NCI-H146 (cell line): ENCODE results near the gene CAVIN1.
"Not testable (repeated sequence)": the region's sequence is repeated elsewhere in the genome, so short reads cannot be mapped to it uniquely, and the experiment has no call there.

Experiments
- DNase-seq: peaks from one replicate; lab custom pipeline; 2025; lab: John Stamatoyannopoulos, UW

CAVIN1 gene

GRCh38 chr17:42378959-42379594, 44.0 kb downstream of the CAVIN1 start:
- no peak for DNase-seq

GRCh38 chr17:42378359-42378958, 44.6 kb downstream of the CAVIN1 start:
- DNase-seq = no peak

GRCh38 chr17:42373896-42374295, 49.2 kb downstream of the CAVIN1 start:
- no peak for DNase-seq

- no peak for DNase-seq
Observed at GRCh38 chr17:42372142-42372541, 50.9 kb downstream of the CAVIN1 start.

GRCh38 chr17:42368797-42369561, 54.1 kb downstream of the CAVIN1 start:
- DNase-seq = not testable (repeated sequence)

- not testable (repeated sequence) for DNase-seq
Observed at GRCh38 chr17:42368310-42368709, 54.7 kb downstream of the CAVIN1 start.

- DNase-seq = not testable (repeated sequence)
Observed at GRCh38 chr17:42366176-42367023, 56.7 kb downstream of the CAVIN1 start.

- no peak for DNase-seq
Observed at GRCh38 chr17:42365136-42365535, 57.9 kb downstream of the CAVIN1 start.

GRCh38 chr17:42363767-42364585, 59.1 kb downstream of the CAVIN1 start:
- DNase-seq = no peak

- no peak for DNase-seq
Observed at GRCh38 chr17:42363231-42363630, 59.8 kb downstream of the CAVIN1 start.

- no peak for DNase-seq
Observed at GRCh38 chr17:42362245-42362961, 60.7 kb downstream of the CAVIN1 start.

- DNase-seq = no peak
Observed at GRCh38 chr17:42361781-42362186, 61.3 kb downstream of the CAVIN1 start.

- not testable (repeated sequence) for DNase-seq
Observed at GRCh38 chr17:42360388-42360787, 62.7 kb downstream of the CAVIN1 start.

- DNase-seq = no peak
Observed at GRCh38 chr17:42359133-42359532, 63.9 kb downstream of the CAVIN1 start.

- DNase-seq = no peak
Observed at GRCh38 chr17:42358434-42358833, 64.6 kb downstream of the CAVIN1 start.

GRCh38 chr17:42354956-42355843, 67.9 kb downstream of the CAVIN1 start:
- no peak for DNase-seq
